Measurements from ENCODE around the gene SLC12A4. TPM values are rescaled to one million over a fixed set of nuclear protein-coding genes. Genes with fewer than 3 reads are reported as not detected.

Gene SLC12A4
- total and polyA plus RNA-seq, 2 experiments from 2014 or later, result 19.9 to 53.0 TPM

- peak overlapping the region; percentile 81 for H3K4me2 ChIP-seq
- peaks cover 56% of the 10 kb centered on the region for H3K79me2 ChIP-seq (replicated peaks; ENCODE audit: insufficient read depth)
- no peaks in the 10 kb centered on the region for H3K9me2 ChIP-seq (ENCODE audit: insufficient read depth)
- peak overlapping the region; percentile 84 for H3K27ac ChIP-seq (ENCODE audit: low read depth)
- Mint-ChIP-seq H3K4me3 (peak overlapping the region; percentile 97), H3K9me3 (no peaks in the 10 kb centered on the region), H3K27ac (peak overlapping the region; percentile 98), H3K4me1 (peaks cover 9% of the 10 kb centered on the region), H3K36me3 (ENCODE audit: low read depth) (no peaks in the 10 kb centered on the region; the same call in 2 of the 3 replicates), H3K27me3 (ENCODE audit: insufficient read depth, low read depth, poor library complexity) (peaks cover 4% of the 10 kb centered on the region)
- ATAC-seq, result no peak; the same call in 2 of the 3 replicates
- 0 out of 2 replicates have a peak overlapping the region, but pooled peaks have one; percentile 26 for H2AFZ ChIP-seq
- no peaks in the 10 kb centered on the region for H3K36me3 ChIP-seq (ENCODE audit: insufficient read depth)
- H3K4me3 ChIP-seq, result peak overlapping the region; percentile 82
- peaks cover 14% of the 10 kb centered on the region for H3K4me1 ChIP-seq (ENCODE audit: insufficient read depth)
- peaks cover 8% of the 10 kb centered on the region for H4K20me1 ChIP-seq (replicated peaks; ENCODE audit: insufficient read depth)
- peaks cover 8% of the 10 kb centered on the region; the same call in 1 of the 2 replicates for H3F3A ChIP-seq (replicated peaks; ENCODE audit: low read depth)
- DNase-seq (ENCODE audit: low spot score), result peak; percentile 61
- TF ChIP-seq EZH2phosphoT487 (IDR thresholded peaks at IDR 0.05; ENCODE audit: unreplicated experiment) (no peak), NANOG (IDR thresholded peaks at IDR 0.05; ENCODE audit: borderline replicate concordance) (no peak), ZNF331 (CRISPR knock-in tag; IDR thresholded peaks at IDR 0.05; ENCODE audit: low read depth) (no peak), ZNF114 (CRISPR knock-in tag; IDR thresholded peaks at IDR 0.05) (no peak), JUNB (IDR thresholded peaks at IDR 0.05; ENCODE audit: unreplicated experiment) (no peak), EZH2 (IDR thresholded peaks at IDR 0.05; ENCODE audit: low read depth, unreplicated experiment) (no peak), STAT1 (IDR thresholded peaks at IDR 0.05; ENCODE audit: unreplicated experiment) (no peak), CREB1 (CRISPR knock-in tag; IDR thresholded peaks at IDR 0.05; ENCODE audit: low read depth) (no peak), POLR2AphosphoS5 (IDR thresholded peaks at IDR 0.05; ENCODE audit: low read depth) (no peak)
- TF ChIP-seq, protein P1, sequence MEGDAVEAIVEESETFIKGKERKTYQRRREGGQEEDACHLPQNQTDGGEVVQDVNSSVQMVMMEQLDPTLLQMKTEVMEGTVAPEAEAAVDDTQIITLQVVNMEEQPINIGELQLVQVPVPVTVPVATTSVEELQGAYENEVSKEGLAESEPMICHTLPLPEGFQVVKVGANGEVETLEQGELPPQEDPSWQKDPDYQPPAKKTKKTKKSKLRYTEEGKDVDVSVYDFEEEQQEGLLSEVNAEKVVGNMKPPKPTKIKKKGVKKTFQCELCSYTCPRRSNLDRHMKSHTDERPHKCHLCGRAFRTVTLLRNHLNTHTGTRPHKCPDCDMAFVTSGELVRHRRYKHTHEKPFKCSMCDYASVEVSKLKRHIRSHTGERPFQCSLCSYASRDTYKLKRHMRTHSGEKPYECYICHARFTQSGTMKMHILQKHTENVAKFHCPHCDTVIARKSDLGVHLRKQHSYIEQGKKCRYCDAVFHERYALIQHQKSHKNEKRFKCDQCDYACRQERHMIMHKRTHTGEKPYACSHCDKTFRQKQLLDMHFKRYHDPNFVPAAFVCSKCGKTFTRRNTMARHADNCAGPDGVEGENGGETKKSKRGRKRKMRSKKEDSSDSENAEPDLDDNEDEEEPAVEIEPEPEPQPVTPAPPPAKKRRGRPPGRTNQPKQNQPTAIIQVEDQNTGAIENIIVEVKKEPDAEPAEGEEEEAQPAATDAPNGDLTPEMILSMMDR (conservative IDR thresholded peaks at IDR 0.05; ENCODE audit: low read depth in 2 of 2), result no peak
- TF ChIP-seq, protein P2, sequence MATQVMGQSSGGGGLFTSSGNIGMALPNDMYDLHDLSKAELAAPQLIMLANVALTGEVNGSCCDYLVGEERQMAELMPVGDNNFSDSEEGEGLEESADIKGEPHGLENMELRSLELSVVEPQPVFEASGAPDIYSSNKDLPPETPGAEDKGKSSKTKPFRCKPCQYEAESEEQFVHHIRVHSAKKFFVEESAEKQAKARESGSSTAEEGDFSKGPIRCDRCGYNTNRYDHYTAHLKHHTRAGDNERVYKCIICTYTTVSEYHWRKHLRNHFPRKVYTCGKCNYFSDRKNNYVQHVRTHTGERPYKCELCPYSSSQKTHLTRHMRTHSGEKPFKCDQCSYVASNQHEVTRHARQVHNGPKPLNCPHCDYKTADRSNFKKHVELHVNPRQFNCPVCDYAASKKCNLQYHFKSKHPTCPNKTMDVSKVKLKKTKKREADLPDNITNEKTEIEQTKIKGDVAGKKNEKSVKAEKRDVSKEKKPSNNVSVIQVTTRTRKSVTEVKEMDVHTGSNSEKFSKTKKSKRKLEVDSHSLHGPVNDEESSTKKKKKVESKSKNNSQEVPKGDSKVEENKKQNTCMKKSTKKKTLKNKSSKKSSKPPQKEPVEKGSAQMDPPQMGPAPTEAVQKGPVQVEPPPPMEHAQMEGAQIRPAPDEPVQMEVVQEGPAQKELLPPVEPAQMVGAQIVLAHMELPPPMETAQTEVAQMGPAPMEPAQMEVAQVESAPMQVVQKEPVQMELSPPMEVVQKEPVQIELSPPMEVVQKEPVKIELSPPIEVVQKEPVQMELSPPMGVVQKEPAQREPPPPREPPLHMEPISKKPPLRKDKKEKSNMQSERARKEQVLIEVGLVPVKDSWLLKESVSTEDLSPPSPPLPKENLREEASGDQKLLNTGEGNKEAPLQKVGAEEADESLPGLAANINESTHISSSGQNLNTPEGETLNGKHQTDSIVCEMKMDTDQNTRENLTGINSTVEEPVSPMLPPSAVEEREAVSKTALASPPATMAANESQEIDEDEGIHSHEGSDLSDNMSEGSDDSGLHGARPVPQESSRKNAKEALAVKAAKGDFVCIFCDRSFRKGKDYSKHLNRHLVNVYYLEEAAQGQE (IDR thresholded peaks at IDR 0.05; ENCODE audit: unreplicated experiment), result no peak
- TF ChIP-seq, protein P3, sequence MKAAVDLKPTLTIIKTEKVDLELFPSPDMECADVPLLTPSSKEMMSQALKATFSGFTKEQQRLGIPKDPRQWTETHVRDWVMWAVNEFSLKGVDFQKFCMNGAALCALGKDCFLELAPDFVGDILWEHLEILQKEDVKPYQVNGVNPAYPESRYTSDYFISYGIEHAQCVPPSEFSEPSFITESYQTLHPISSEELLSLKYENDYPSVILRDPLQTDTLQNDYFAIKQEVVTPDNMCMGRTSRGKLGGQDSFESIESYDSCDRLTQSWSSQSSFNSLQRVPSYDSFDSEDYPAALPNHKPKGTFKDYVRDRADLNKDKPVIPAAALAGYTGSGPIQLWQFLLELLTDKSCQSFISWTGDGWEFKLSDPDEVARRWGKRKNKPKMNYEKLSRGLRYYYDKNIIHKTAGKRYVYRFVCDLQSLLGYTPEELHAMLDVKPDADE (IDR thresholded peaks at IDR 0.05), result no peak
- TF ChIP-seq, protein P4, sequence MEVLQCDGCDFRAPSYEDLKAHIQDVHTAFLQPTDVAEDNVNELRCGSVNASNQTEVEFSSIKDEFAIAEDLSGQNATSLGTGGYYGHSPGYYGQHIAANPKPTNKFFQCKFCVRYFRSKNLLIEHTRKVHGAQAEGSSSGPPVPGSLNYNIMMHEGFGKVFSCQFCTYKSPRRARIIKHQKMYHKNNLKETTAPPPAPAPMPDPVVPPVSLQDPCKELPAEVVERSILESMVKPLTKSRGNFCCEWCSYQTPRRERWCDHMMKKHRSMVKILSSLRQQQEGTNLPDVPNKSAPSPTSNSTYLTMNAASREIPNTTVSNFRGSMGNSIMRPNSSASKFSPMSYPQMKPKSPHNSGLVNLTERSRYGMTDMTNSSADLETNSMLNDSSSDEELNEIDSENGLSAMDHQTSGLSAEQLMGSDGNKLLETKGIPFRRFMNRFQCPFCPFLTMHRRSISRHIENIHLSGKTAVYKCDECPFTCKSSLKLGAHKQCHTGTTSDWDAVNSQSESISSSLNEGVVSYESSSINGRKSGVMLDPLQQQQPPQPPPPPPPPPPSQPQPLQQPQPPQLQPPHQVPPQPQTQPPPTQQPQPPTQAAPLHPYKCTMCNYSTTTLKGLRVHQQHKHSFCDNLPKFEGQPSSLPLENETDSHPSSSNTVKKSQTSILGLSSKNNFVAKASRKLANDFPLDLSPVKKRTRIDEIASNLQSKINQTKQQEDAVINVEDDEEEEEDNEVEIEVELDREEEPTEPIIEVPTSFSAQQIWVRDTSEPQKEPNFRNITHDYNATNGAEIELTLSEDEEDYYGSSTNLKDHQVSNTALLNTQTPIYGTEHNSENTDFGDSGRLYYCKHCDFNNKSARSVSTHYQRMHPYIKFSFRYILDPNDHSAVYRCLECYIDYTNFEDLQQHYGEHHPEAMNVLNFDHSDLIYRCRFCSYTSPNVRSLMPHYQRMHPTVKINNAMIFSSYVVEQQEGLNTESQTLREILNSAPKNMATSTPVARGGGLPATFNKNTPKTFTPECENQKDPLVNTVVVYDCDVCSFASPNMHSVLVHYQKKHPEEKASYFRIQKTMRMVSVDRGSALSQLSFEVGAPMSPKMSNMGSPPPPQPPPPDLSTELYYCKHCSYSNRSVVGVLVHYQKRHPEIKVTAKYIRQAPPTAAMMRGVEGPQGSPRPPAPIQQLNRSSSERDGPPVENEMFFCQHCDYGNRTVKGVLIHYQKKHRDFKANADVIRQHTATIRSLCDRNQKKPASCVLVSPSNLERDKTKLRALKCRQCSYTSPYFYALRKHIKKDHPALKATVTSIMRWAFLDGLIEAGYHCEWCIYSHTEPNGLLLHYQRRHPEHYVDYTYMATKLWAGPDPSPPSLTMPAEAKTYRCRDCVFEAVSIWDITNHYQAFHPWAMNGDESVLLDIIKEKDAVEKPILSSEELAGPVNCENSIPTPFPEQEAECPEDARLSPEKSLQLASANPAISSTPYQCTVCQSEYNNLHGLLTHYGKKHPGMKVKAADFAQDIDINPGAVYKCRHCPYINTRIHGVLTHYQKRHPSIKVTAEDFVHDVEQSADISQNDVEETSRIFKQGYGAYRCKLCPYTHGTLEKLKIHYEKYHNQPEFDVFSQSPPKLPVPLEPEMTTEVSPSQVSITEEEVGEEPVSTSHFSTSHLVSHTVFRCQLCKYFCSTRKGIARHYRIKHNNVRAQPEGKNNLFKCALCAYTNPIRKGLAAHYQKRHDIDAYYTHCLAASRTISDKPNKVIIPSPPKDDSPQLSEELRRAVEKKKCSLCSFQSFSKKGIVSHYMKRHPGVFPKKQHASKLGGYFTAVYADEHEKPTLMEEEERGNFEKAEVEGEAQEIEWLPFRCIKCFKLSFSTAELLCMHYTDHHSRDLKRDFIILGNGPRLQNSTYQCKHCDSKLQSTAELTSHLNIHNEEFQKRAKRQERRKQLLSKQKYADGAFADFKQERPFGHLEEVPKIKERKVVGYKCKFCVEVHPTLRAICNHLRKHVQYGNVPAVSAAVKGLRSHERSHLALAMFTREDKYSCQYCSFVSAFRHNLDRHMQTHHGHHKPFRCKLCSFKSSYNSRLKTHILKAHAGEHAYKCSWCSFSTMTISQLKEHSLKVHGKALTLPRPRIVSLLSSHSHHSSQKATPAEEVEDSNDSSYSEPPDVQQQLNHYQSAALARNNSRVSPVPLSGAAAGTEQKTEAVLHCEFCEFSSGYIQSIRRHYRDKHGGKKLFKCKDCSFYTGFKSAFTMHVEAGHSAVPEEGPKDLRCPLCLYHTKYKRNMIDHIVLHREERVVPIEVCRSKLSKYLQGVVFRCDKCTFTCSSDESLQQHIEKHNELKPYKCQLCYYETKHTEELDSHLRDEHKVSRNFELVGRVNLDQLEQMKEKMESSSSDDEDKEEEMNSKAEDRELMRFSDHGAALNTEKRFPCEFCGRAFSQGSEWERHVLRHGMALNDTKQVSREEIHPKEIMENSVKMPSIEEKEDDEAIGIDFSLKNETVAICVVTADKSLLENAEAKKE (CRISPR knock-in tag; IDR thresholded peaks at IDR 0.05), result no peak
- no peaks in the 10 kb centered on the region for H3K27me3 ChIP-seq (ENCODE audit: insufficient read depth)
Observed at GRCh38 chr16:67893743-67894399, 74.6 kb downstream of the SLC12A4 start.
